Myocyte (in vitro differentiated cells): ENCODE data around the gene SLC35D2. TPM values are rescaled to one million over a fixed set of nuclear protein-coding genes. Genes with fewer than 3 reads are reported as not detected.
"Not testable (repeated sequence)": the region's sequence is repeated elsewhere in the genome, so short reads cannot be mapped to it uniquely, and the experiment has no call there.

Source experiments
- DNase-seq: peaks from one replicate; pipeline ENCODE4 v3.0.0-alpha.2; 2012; ENCODE audit warnings: low read depth
- total RNA-seq: library from RNA; depleted of rRNA; stranded (reverse); fragments of >200 nt; gene quantifications from 2 replicates; pipeline ENCODE4 v1.2.3, GENCODE V29; 2014

Gene SLC35D2
- total RNA-seq, 1 donor from 2014 or later, result 14.7 TPM

DNA sequence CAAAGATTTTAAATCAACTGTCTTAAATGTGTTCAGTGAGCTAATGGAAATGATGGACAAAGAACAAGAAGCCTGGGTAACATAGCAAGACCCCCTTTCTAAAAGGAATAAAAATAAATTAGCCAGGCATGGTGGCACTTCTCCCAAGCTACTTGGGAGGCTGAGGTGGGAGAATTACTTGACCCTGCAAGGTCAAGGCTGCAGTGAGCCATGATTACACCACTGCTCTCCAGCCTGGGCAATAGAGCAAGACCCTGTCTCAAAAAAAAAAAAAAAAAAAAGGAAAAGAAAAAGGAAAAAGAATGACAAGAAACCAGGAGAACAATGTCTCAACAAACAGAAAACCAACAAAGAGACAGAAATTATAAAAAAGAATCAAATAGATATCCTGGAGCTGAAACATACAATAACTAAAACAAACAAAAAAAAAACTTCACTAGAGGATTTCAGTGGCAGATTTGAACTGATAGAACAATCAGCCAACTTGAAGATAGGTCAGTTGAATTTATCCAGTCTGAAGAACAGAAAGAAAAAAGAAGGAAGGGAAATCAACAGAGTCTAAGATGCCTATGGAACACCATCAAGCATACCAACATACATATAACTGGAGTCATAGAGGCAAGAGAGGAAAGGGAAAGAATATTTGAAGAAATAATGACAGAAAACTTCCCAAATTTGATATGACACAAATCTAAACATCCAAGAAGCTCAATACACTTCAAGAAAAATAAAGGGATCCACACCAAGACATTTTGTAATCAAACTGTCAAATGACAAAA lies 16.8 kb upstream of the SLC35D2 start:
- no peak for DNase-seq

DNA sequence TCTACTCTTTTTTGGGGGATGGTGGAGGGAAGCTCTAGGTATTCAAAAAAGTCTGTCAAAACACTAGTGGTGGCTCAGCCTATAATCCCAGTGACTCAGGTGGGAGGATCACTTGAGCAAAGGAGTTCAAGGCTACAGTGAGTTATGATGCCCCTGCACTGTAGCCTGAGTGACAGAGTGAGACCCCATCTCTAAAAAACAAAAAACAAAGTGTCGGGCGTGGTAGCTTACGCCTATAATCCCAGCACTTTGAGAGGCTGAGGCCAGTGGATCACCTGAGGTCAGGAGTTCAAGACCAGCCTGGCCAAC lies 15.8 kb upstream of the SLC35D2 start:
- no peak for DNase-seq

DNA sequence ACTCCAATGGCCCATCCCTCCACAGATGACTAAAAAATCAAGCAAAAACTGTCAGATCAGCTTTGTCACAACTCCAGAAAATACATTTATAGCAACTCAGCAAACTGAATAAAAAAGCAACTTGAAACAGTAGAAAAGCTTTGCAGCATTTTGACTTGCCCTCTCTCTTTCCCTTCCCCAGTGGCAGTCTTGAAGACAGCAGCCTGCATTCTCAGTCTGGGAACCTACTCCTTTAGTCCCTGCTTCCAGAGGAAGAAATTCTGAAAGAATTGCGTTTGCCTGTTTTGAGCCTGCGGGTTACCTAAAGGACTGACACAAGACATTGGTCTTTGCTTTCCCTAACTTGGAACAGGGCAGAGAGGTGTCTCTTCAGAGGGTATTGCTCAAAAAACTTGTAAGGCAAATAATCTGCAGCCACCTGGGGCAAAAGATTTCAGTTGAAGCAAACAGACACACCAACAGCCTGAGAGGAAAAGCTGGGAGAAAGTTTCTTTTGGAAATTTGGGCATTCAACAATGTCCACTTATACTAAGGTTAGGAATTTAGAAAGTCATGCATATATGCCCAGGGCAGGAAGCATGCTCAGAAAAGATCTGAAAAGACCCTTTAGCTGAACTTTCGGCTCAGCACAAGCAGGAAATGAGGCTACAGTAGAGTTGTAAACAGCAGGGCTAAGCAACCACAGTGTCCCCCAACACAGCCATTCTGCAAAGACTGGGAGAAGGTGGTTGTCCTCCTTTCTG lies 15.2 kb upstream of the SLC35D2 start:
- no peak for DNase-seq

DNA sequence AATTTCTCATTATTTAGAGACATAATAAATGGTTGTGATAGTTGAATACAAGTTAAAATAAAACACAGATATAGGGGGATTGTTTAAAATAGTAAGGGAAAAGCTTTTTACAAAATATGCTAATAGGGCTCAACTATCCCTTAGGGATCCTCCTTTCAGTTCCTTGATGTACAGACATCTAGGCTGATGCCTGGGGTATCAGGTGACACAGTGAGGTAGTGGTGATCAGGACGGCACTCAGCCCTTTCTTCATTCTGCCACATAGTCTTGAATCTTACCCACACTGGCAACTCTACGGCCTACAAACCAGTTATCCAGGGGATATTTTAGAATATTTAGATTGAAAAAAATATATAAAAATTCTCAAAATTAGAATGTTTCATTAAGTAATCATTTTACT lies 12.5 kb upstream of the SLC35D2 start:
- no peak for DNase-seq

GRCh38 chr9:96394832-96395496 lies 11.5 kb upstream of the SLC35D2 start:
- no peak for DNase-seq

DNA sequence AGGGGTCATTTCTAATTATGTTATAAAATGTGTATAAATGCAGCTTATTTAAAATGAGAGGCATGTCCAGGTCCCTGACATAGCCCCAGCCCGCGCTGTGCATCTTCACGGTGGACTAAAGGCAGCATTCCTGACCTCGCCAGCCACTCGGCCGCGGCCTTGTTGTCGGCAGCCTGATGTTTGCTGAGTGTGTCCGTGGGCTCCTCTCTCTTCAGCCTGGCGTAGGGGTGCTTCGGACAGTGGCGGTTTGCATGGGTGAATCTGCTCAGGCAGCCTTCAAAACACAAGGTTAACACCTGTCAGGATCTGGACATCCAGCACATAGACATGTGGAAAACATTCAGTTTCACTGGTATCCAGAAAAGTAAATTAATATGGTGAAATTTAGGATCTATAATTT lies 8.8 kb upstream of the SLC35D2 start:
- DNase-seq, result no peak

- DNase-seq, result peak; percentile 81
Observed at GRCh38 chr9:96391021-96391765, 7.7 kb upstream of the SLC35D2 start.

GRCh38 chr9:96388144-96388543 lies 4.6 kb upstream of the SLC35D2 start:
- no peak for DNase-seq

GRCh38 chr9:96386157-96386556 lies 2.6 kb upstream of the SLC35D2 start:
- no peak for DNase-seq

GRCh38 chr9:96382839-96383164 lies 709 bp downstream of the SLC35D2 start:
- no peak for DNase-seq

DNA sequence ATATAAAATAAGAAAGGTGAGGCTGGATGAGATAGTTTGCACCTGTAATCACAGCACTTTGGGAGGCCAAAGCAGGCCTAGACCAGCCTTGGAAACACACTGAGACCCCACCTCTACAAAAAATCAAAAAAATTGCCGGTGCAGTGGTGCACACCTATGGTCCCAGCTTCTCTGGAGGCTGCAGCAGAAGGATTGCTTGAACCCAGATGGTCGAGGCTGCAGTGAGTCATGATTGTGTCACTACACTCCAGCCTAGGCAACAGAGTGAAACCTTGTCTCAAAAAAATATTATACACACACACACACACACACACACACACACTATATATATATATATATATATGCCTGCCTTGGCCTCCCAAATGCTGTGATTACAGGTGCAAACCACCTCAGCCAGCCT lies 1.3 kb downstream of the SLC35D2 start:
- DNase-seq, result no peak

DNA sequence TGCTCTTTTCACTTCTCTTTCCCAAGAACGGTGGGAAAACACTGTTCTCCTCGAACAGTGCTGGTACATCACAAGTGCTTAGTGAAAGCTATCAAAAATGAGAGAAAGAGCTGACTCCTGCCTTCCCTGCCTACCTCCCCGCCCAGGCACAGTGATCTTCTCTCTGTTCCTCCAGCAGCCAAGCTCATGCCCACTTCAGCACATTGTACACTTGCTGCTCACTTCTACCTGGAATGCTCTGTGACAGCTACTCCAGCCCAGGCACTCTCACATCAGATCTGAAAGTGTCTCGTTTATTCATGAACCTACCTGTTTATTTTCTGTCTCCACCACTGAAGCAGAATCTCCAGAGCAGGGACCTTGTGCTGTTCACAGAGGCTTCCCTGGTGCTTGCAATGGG lies 1.8 kb downstream of the SLC35D2 start:
- DNase-seq, result no peak

- DNase-seq, result no peak
Observed at GRCh38 chr9:96381125-96381524, 2.4 kb downstream of the SLC35D2 start.

DNA sequence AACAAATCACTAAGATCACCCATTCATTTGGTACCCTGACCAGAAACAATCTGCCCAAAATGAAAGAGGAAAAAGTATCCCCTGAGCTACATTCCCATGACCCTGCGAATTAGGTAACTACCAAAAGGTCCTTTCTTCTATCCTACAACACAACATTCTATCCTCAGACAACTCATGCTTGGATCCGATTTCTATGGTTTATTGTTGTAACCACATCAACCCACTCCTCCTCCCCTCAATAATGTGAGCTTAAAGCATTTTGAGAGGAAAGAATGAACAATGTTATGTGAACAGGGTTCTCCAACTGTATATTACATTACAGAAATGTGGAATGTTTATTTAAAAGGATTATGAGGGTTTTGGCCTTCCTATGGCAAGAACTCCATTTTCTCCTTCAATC lies 4.0 kb downstream of the SLC35D2 start:
- DNase-seq, result no peak

DNA sequence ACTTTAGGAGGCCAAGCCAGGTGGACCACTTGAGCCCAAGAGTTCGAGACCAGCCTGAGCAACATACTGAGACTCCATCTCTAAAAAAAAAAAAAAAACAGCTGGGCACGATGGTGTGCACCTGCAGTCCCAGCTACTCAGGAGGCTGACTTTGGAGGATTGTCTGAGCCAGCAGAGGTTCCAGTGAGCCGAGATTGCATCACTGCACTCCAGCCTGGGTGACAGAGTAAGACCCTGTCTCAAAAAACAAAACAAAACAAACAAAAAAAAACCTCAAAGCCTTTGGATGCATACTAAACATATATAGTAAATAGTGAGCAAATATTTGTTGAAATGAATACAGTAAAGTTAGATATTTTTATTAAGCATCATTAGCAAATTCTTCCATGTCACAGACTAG lies 5.3 kb downstream of the SLC35D2 start:
- no peak for DNase-seq

DNA sequence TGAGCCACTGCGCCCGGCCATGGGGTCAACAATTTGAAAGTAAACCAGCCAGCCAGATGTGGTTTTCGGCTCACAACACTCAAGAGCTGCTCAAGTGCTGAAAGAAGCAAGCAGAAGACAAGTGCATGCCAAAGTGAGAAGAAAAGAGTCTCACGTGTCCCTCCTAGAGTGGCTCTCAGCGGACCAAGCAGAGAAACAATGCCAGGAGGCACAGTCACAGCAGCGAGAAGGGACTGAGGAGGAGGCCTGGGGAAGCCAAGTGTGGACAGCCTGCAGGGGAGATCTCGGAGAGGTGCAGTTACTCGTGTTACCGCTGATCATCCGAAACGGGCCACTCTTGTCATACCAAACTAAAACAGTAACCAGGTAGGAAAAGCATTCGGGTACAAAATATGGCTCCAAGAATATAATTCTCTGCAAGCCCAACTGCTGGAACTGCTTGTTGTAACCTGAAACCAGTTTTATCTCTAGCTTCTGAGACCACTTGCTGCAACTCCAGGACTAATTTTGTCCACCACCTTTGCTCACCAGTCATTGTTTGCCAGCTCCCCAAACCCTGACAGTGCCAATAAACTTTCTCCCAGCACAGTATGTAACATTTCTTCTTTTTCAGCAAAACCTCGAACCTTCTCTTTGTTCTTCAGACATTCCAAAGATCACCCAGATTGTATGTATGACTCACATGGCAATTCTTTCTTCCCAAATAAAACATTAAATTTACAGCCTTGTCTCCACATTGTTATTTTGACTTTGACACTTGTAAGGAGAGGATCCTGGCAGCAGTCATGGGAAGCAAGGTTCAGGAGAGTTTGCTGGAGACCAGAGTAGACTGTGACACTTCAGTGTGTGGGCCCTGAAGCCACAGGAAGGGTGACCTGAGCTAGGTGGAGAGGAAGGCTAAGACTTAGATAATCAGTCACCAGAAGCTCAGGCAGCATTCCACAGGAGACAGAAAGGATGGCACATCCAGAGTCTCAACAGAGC lies 6.3 kb downstream of the SLC35D2 start:
- DNase-seq, result peak; percentile 40

- DNase-seq, result not testable (repeated sequence)
Observed at GRCh38 chr9:96375507-96375906, 8.0 kb downstream of the SLC35D2 start.

- no peak for DNase-seq
Observed at GRCh38 chr9:96367943-96368342, 15.6 kb downstream of the SLC35D2 start.

DNA sequence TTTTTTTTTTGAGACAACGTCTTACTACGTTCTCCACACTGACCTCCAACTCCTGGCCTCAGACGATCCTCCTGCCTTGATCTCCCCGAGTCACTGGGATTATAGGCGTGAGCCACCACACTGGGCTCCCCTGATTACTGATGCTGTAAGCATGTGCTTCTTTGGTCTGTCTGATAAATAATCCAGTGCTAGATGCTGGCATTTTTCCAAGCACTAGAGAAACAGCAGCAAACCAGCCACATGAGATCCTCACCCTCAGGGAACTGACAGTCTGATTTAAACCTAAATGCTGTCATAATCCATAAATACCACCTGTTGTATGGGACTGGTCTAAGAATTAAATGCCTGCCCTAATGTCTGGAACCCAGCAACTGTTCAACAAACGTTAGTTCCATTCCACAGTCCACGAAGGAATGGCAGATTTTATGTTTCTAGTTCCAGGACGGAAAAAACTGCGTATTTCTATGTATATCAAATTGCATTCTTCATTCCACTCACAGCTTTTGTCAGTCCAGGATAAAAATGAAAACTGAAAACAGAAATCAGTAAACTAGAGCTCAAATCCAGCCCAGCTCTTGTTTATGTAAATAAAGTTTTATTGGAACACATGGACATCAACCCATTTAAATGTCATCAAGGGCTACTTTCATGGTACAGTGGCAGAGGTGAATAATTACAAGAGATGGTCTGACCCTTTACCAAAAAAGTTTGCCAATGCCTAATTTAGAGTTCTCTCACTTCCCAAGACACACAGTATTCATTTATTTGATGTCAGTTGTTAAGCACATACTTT lies 20.1 kb downstream of the SLC35D2 start:
- no peak for DNase-seq

DNA sequence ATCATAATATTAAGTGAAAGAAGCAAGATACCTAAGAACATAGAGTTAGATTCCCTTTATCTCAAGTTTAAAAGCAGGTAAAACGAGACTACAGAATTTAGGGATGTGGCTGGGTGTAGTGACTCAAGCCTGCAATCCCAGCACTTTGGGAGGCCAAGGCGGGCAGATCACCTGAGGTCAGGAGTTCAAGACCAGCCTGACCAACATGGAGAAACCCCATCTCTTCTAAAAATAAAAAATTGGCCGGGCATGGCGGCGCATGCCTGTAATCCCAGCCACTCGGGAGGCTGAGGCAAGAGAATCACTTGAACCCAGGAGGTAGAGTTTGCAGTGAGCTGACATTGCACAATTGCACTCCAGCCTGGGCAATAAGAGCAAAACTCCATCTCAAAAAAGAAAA lies 21.4 kb downstream of the SLC35D2 start:
- not testable (repeated sequence) for DNase-seq
